ENCODE data around the gene LCLAT1. TPM values are rescaled to one million over a fixed set of nuclear protein-coding genes. Genes with fewer than 3 reads are reported as not detected.

LCLAT1 gene
- total RNA-seq, 1 experiment from 2014 or later = 32.9 TPM

GRCh38 chr2:30628341-30628740 lies 181.3 kb downstream of the LCLAT1 start:
- H4K8ac ChIP-seq (replicated peaks; ENCODE audit: insufficient read length, low read depth, low read length) = no peak overlapping the region
- no peaks in the 10 kb centered on the region for H3K27me3 ChIP-seq (ENCODE audit: insufficient read depth, low read length)
- H4K5ac ChIP-seq (ENCODE audit: insufficient read length, low read depth, low read length) = no peak overlapping the region
- no peak overlapping the region for H2BK12ac ChIP-seq (ENCODE audit: insufficient read length, low read depth, low read length)
- H2BK120ac ChIP-seq (ENCODE audit: low read depth, low read length, poor library complexity, severe bottlenecking) = no peak overlapping the region
- H3K27ac ChIP-seq (ENCODE audit: insufficient read length, low read depth, low read length) = no peak overlapping the region
- no peak overlapping the region for H3K4ac ChIP-seq (ENCODE audit: low read depth, low read length)
- no peak overlapping the region for H3K56ac ChIP-seq (ENCODE audit: insufficient read length, low read depth, low read length)
- Mint-ChIP-seq H3K9me3 (no peaks in the 10 kb centered on the region), H3K27ac (peak overlapping the region in 2 of 3 experiments; percentile 18 to 92; a peak in 3 of 7 replicates), H3K27me3 (ENCODE audit: low read depth) (no peaks in the 10 kb centered on the region), H3K4me3 (no peak overlapping the region), H3K4me1 (peaks cover 24 to 36% of the 10 kb centered on the region in 2 experiments), H3K36me3 (ENCODE audit: insufficient read depth in 1 of 3, low read depth in 3 of 3) (peaks cover 0 to 3% (median 0%) of the 10 kb centered on the region in 3 experiments; a peak in 1 of 7 replicates)
- no peak overlapping the region for H3K14ac ChIP-seq (ENCODE audit: insufficient read depth, low read length)
- H3K9ac ChIP-seq (ENCODE audit: extremely low read depth, insufficient read length, low read length) = no peak overlapping the region
- no peak overlapping the region for H2AFZ ChIP-seq (ENCODE audit: low read length)
- WGBS (ENCODE audit: extremely low coverage, insufficient read length, low lambda C conversion rate) = no CpG with 5 or more reads among the region's 2 CpGs
- H3K79me1 ChIP-seq (ENCODE audit: insufficient read depth, low read depth, low read length, poor library complexity, severe bottlenecking) = no peaks in the 10 kb centered on the region
- no peak overlapping the region for H3K18ac ChIP-seq (ENCODE audit: insufficient read length, low read depth, low read length)
- H3K4me1 ChIP-seq (ENCODE audit: insufficient read depth, low read length) = no peaks in the 10 kb centered on the region; the same call in 1 of the 2 replicates
- no peak overlapping the region for H3K23ac ChIP-seq (ENCODE audit: insufficient read length, low read depth, low read length)
- H2AK5ac ChIP-seq (ENCODE audit: insufficient read length, low read length) = no peak overlapping the region
- H3K23me2 ChIP-seq (ENCODE audit: insufficient read length, low read depth, low read length, poor library complexity, severe bottlenecking) = no peaks in the 10 kb centered on the region
- H4K20me1 ChIP-seq (ENCODE audit: control insufficient read depth, insufficient read depth, insufficient read length) = no peaks in the 10 kb centered on the region
- no peaks in the 10 kb centered on the region for H3K9me3 ChIP-seq (ENCODE audit: control insufficient read depth, low read depth, low read length)
- H4K91ac ChIP-seq (ENCODE audit: insufficient read length, low read depth, low read length) = no peak overlapping the region
- H2BK5ac ChIP-seq (ENCODE audit: insufficient read length, low read length) = no peak overlapping the region
- H2BK15ac ChIP-seq (ENCODE audit: low read depth, low read length) = no peak overlapping the region
- no peak for DNase-seq
- no peak overlapping the region for H3T11ph ChIP-seq (ENCODE audit: low read length)
- no peak overlapping the region for H2BK20ac ChIP-seq (ENCODE audit: low read depth, low read length, poor library complexity, severe bottlenecking)
- TF ChIP-seq CTCF (conservative IDR thresholded peaks at IDR 0.05) = no peak
- no peaks in the 10 kb centered on the region for H3K79me2 ChIP-seq (ENCODE audit: insufficient read depth, low read length)
- H3K4me2 ChIP-seq (ENCODE audit: insufficient read depth, insufficient read length, low read length) = no peak overlapping the region

Measured in H9 (cell line).